ENCODE data around the gene RFX8.
"Not testable (repeated sequence)": the region's sequence is repeated elsewhere in the genome, so short reads cannot be mapped to it uniquely, and the experiment has no call there.

The RFX8 gene

GRCh38 chr2:101485856-101486255, 10.9 kb upstream of the RFX8 start:
- DNase-seq, result no peak

GRCh38 chr2:101480764-101481163, 5.9 kb upstream of the RFX8 start:
- no peak for DNase-seq

GRCh38 chr2:101479810-101480209, 4.9 kb upstream of the RFX8 start:
- DNase-seq, result no peak

- DNase-seq, result no peak
Observed at GRCh38 chr2:101479328-101479727, 4.4 kb upstream of the RFX8 start.

- no peak for DNase-seq
Observed at GRCh38 chr2:101478181-101479001, 3.5 kb upstream of the RFX8 start.

- no peak for DNase-seq
Observed at GRCh38 chr2:101477556-101477955, 2.6 kb upstream of the RFX8 start.

- no peak for DNase-seq
Observed at GRCh38 chr2:101476605-101477208, 1.8 kb upstream of the RFX8 start.

- peak; percentile 20 for DNase-seq
Observed at GRCh38 chr2:101473911-101474701, 806 bp downstream of the RFX8 start.

GRCh38 chr2:101473591-101473910, 1.4 kb downstream of the RFX8 start:
- no peak for DNase-seq

GRCh38 chr2:101469863-101470262, 5.0 kb downstream of the RFX8 start:
- DNase-seq, result no peak

GRCh38 chr2:101467306-101467705, 7.6 kb downstream of the RFX8 start:
- DNase-seq, result no peak

- no peak for DNase-seq
Observed at GRCh38 chr2:101466426-101466825, 8.5 kb downstream of the RFX8 start.

- no peak for DNase-seq
Observed at GRCh38 chr2:101464841-101465240, 10.1 kb downstream of the RFX8 start.

GRCh38 chr2:101463911-101464641, 10.8 kb downstream of the RFX8 start:
- peak; percentile 66 for DNase-seq

GRCh38 chr2:101463421-101463820, 11.5 kb downstream of the RFX8 start:
- no peak for DNase-seq

- DNase-seq, result no peak
Observed at GRCh38 chr2:101461381-101461780, 13.5 kb downstream of the RFX8 start.

GRCh38 chr2:101454408-101454807, 20.5 kb downstream of the RFX8 start:
- DNase-seq, result not testable (repeated sequence)

GRCh38 chr2:101450965-101451364, 23.9 kb downstream of the RFX8 start:
- DNase-seq, result no peak

GRCh38 chr2:101446869-101447268, 28.0 kb downstream of the RFX8 start:
- DNase-seq, result peak; percentile 27

GRCh38 chr2:101442667-101443061, 32.2 kb downstream of the RFX8 start:
- DNase-seq, result no peak

- no peak for DNase-seq
Observed at GRCh38 chr2:101442042-101442666, 32.8 kb downstream of the RFX8 start.

GRCh38 chr2:101440127-101440738, 34.7 kb downstream of the RFX8 start:
- DNase-seq, result no peak

All from CD4-positive, alpha-beta T cell treated with Interleukin-15 for 1 hour (primary cell).